Measurements from ENCODE around the gene RPTOR.

The RPTOR gene

GRCh38 chr17:80996422-80997305 is 452.0 kb downstream of the RPTOR start:
- no peak for FAIRE-seq

- no peak for FAIRE-seq
Observed at GRCh38 chr17:80997424-80998117, 452.9 kb downstream of the RPTOR start.

GRCh38 chr17:80998118-80998747 is 453.6 kb downstream of the RPTOR start:
- no peak for FAIRE-seq

GRCh38 chr17:80998748-80999535 is 454.3 kb downstream of the RPTOR start:
- no peak for FAIRE-seq

- no peak for FAIRE-seq
Observed at GRCh38 chr17:80999536-81000333, 455.1 kb downstream of the RPTOR start.

GRCh38 chr17:81000334-81000630 is 455.6 kb downstream of the RPTOR start:
- FAIRE-seq = no peak

GRCh38 chr17:81000631-81001357 is 456.2 kb downstream of the RPTOR start:
- FAIRE-seq = no peak

- no peak for FAIRE-seq
Observed at GRCh38 chr17:81002013-81002384, 457.4 kb downstream of the RPTOR start.

- no peak for FAIRE-seq
Observed at GRCh38 chr17:81002409-81003361, 458.0 kb downstream of the RPTOR start.

GRCh38 chr17:81003711-81004475 is 459.3 kb downstream of the RPTOR start:
- FAIRE-seq = no peak

GRCh38 chr17:81006891-81007290 is 462.3 kb downstream of the RPTOR start:
- FAIRE-seq = no peak

GRCh38 chr17:81008140-81008539 is 463.5 kb downstream of the RPTOR start:
- no peak for FAIRE-seq

GRCh38 chr17:81009136-81009535 is 464.5 kb downstream of the RPTOR start:
- no peak for FAIRE-seq

GRCh38 chr17:81010935-81011334 is 466.3 kb downstream of the RPTOR start:
- no peak for FAIRE-seq

- FAIRE-seq = no peak
Observed at GRCh38 chr17:81011951-81012350, 467.3 kb downstream of the RPTOR start.

GRCh38 chr17:81012574-81013447 is 468.2 kb downstream of the RPTOR start:
- no peak for FAIRE-seq

GRCh38 chr17:81013642-81014041 is 469.0 kb downstream of the RPTOR start:
- no peak for FAIRE-seq

GRCh38 chr17:81015136-81015535 is 470.5 kb downstream of the RPTOR start:
- FAIRE-seq = no peak

All from G401.6 (cell line).